22Rv1 (cell line): ENCODE measurements around the gene MUC16.

ENCODE experiments used
- CTCF ChIP-seq: fragments of 450-650 bp; IDR thresholded peaks from 2 replicates; pipeline ENCODE4 v1.5.1; 2017; ENCODE audit warnings: mild to moderate bottlenecking
- ZFX ChIP-seq: fragments of 450-650 bp; IDR thresholded peaks from 2 replicates; pipeline ENCODE4 v1.6.1; 2017; ENCODE audit warnings: antibody characterized with exemption, borderline replicate concordance

DNA sequence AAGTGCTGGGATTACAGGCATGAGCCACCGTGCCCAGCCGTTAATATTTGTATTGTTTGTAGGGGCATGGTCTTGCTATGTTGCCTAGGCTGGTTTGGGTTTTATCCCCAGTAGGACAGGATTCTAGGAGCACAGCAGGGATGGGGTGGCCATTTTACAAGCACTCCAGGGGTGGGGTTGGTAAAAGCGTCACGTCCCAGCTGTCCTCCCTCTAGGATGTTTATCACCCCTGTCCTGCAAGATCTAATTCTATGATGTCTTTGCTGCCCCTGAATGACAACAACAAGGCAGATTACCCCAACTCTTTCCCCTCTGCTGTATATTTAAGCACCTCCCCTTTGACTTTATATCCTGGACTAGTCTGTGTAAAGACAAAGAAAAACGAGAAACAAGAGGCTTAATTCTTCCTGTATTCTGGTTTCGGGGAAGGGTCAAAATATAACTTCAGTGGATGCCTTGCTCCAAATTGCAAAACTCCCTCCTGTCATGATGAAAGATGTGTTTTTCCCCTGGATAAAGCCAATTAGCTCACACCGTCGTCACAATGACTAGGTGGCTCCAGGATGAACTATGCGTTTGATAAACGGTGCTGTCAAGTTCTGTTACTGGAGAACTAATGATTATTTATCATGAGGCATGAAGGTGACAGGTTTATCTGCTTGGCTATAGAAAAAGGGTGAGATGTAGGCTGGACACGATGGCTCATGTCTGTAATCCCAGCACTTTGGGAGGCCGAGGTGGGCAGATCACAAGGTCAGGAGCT, 48.9 kb upstream of the MUC16 start:
- TF ChIP-seq CTCF (no peak), ZFX (no peak)
